A673 (cell line): ENCODE measurements around the gene MYO3A.

ENCODE experiments used
- CTCF ChIP-seq: fragments of 300-800, 200-600 bp; sonication (generic); conservative IDR thresholded peaks from 2 replicates; pipeline ENCODE4 v1.5.1; 2017; ENCODE audit warnings: low read depth, mild to moderate bottlenecking, antibody characterized with exemption, low read length, moderate library complexity, mixed read lengths
- EZH2 ChIP-seq: fragments of 200-600 bp; sonication (generic); IDR thresholded peaks from 2 replicates; pipeline ENCODE4 v1.6.1; 2017; ENCODE audit warnings: borderline replicate concordance, low read depth, mild to moderate bottlenecking, mixed read lengths, antibody characterized with exemption, low read length; ENCODE audit not compliant: poor library complexity, severe bottlenecking

DNA sequence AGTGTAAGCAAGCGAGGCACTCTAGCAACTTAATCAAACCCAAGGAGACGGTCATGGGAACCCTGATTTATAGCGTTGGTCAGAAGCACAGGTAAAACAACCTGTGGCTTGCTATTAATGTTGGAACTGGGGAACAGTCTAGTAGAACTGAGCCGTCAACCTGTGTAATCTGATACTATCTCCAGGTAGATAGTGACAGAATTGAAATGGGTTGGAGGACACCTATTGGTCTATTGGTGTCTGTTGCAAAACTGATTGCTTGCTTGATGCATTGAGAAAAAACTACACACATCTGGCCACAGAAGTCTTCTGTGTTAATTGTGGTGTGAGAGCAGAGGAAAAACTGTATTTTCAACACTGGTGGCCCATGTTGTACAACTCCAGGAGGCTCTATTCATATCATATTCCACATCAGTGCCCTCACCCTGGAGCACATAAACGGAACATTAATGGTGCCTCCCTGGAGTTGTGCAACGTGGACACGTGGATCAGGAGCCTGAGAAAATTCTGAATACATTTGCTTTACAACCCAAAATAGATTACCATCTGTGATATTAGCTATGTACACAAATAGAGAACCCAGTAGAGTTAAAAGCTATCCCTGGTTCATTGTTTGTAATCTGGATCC lies 112.2 kb downstream of the MYO3A start:
- TF ChIP-seq CTCF (no peak), EZH2 (no peak)
